Measurements from ENCODE around the gene CAV3.

GRCh38 chr3:8784676-8785435, 51.3 kb downstream of the CAV3 start:
- TF ChIP-seq CTCF (IDR thresholded peaks at IDR 0.05) (no peak), POLR2A (IDR thresholded peaks at IDR 0.05) (no peak), EP300 (IDR thresholded peaks at IDR 0.05) (no peak), POLR2AphosphoS5 (IDR thresholded peaks at IDR 0.05) (no peak)
